RWPE2 (cell line): Measurements from ENCODE around the gene PPP6R3.
A peak's percentile ranks its signal among the peaks of the same experiment; 100 is the strongest.

Experiments
- ATAC-seq: fragments of 200-7000 bp; cut with Tn5 transposase; 3 replicates; pipeline ENCODE4 v1.9.1; 2021; ENCODE audit warnings: low read depth
- DNase-seq: peaks from one replicate; pipeline ENCODE4 v3.0.0-alpha.2; 2020; ENCODE audit warnings: low spot score
- H3K27ac ChIP-seq: fragments of 450-650 bp; 2 replicates; pipeline ENCODE4 v1.5.1; 2017; ENCODE audit warnings: mild to moderate bottlenecking; ENCODE audit not compliant: poor library complexity, severe bottlenecking
- H3K27me3 ChIP-seq: fragments of 250-450 bp; sonication (Bioruptor Pico); 2 replicates; pipeline ENCODE4 v1.5.1; 2021; ENCODE audit warnings: mild to moderate bottlenecking, moderate library complexity; ENCODE audit not compliant: insufficient read depth, poor library complexity, severe bottlenecking
- H3K36me3 ChIP-seq: fragments of 250-450 bp; sonication (Bioruptor Pico); 2 replicates; pipeline ENCODE4 v1.5.1; 2020; ENCODE audit warnings: low read depth, mild to moderate bottlenecking, moderate library complexity
- H3K4me1 ChIP-seq: fragments of 250-450 bp; sonication (Bioruptor Pico); 2 replicates; pipeline ENCODE4 v1.5.1; 2021; ENCODE audit warnings: mild to moderate bottlenecking, moderate library complexity; ENCODE audit not compliant: insufficient read depth, poor library complexity, severe bottlenecking
- H3K4me3 ChIP-seq: fragments of 250-450 bp; sonication (Bioruptor Pico); 2 replicates; pipeline ENCODE4 v1.5.1; 2021; ENCODE audit warnings: mild to moderate bottlenecking, moderate library complexity; ENCODE audit not compliant: severe bottlenecking
- H3K9me3 ChIP-seq: fragments of 250-450 bp; sonication (Bioruptor Pico); 2 replicates; pipeline ENCODE4 v1.5.1; 2021; ENCODE audit warnings: mild to moderate bottlenecking, moderate library complexity; ENCODE audit not compliant: severe bottlenecking
- CTCF ChIP-seq: fragments of 450-650 bp; IDR thresholded peaks from one replicate; pipeline ENCODE4 v1.5.1; 2017; ENCODE audit warnings: mild to moderate bottlenecking, moderate library complexity; ENCODE audit not compliant: poor library complexity, severe bottlenecking

The PPP6R3 gene

GRCh38 chr11:68659158-68659921 is 198.8 kb downstream of the PPP6R3 start:
- Histone ChIP-seq H3K4me1 (peaks cover 3% of the 10 kb centered on the region), H3K27me3 (no peaks in the 10 kb centered on the region), H3K36me3 (no peaks in the 10 kb centered on the region), H3K4me3 (no peak overlapping the region), H3K27ac (no peak overlapping the region), H3K9me3 (no peaks in the 10 kb centered on the region)
- no peak for TF ChIP-seq CTCF
- ATAC-seq (peak; percentile 91), DNase-seq (no peak)

GRCh38 chr11:68660066-68660810 is 199.7 kb downstream of the PPP6R3 start:
- H3K4me1 ChIP-seq, result peaks cover 3% of the 10 kb centered on the region
- no peak for ATAC-seq
- no peak overlapping the region for H3K27ac ChIP-seq
- no peaks in the 10 kb centered on the region for H3K36me3 ChIP-seq
- no peaks in the 10 kb centered on the region for H3K9me3 ChIP-seq
- TF ChIP-seq CTCF, result no peak
- no peaks in the 10 kb centered on the region for H3K27me3 ChIP-seq
- no peak for DNase-seq
- no peak overlapping the region for H3K4me3 ChIP-seq

GRCh38 chr11:68661014-68661413 is 200.5 kb downstream of the PPP6R3 start:
- no peak overlapping the region for H3K4me3 ChIP-seq
- H3K4me1 ChIP-seq, result peaks cover 3% of the 10 kb centered on the region
- no peaks in the 10 kb centered on the region for H3K36me3 ChIP-seq
- DNase-seq (no peak), ATAC-seq (no peak)
- H3K27ac ChIP-seq, result no peak overlapping the region
- H3K9me3 ChIP-seq, result no peaks in the 10 kb centered on the region
- TF ChIP-seq CTCF, result no peak
- no peaks in the 10 kb centered on the region for H3K27me3 ChIP-seq

GRCh38 chr11:68661697-68662603 is 201.4 kb downstream of the PPP6R3 start:
- no peaks in the 10 kb centered on the region for H3K9me3 ChIP-seq
- H3K4me1 ChIP-seq, result peaks cover 3% of the 10 kb centered on the region
- no peak overlapping the region for H3K27ac ChIP-seq
- ATAC-seq (no peak), DNase-seq (peak; percentile 47)
- no peak for TF ChIP-seq CTCF
- H3K4me3 ChIP-seq, result no peak overlapping the region
- H3K36me3 ChIP-seq, result no peaks in the 10 kb centered on the region
- H3K27me3 ChIP-seq, result no peaks in the 10 kb centered on the region
